Cardiac fibroblast (primary cell): ENCODE results near the gene RMC1.

Source experiments
- DNase-seq, 2 donors: peaks; one replicate each; pipeline versions ENCODE4 v3.0.0 to v3.0.0-alpha.2; 2010; ENCODE audit warnings: low read depth in 2 of 2
- H3K4me3 ChIP-seq, 2 donors: replicated peaks in 1 of 2; 1 replicate in 1 of 2; 2 replicates in 1 of 2; pipeline ENCODE4 v1.5.1; 2011; ENCODE audit warnings: low read depth in 2 of 2, low read length in 2 of 2, mild to moderate bottlenecking in 2 of 2, moderate library complexity in 1 of 2
- TF ChIP-seq, protein P1 (sequence below): IDR thresholded peaks from one replicate; pipeline ENCODE4 v1.5.1; 2011; ENCODE audit warnings: low read depth, mild to moderate bottlenecking, low read length, inconsistent platforms

Gene RMC1

DNA sequence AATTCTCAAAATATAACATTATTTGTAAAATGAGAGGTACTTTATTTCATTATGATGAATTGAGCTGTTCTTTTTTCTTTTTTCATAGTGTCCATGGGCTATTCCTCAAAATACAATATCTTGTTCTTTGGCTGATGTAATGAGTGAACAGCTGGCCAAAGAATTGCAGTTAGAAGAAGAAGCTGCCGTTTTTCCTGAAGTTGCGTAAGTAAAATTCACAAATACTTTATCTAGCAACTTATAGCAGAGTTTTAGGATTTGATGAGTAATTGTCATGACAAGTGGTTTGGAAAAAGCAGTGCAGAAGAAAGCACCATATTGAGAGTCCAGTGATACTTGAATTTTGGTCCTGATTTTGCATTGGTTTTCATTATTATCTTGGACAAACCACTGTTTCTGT is 40.4 kb upstream of the RMC1 start:
- H3K4me3 ChIP-seq = no peak overlapping the region
- peak in 1 of 2 donors; percentile 54 for DNase-seq
- TF ChIP-seq, protein P1, sequence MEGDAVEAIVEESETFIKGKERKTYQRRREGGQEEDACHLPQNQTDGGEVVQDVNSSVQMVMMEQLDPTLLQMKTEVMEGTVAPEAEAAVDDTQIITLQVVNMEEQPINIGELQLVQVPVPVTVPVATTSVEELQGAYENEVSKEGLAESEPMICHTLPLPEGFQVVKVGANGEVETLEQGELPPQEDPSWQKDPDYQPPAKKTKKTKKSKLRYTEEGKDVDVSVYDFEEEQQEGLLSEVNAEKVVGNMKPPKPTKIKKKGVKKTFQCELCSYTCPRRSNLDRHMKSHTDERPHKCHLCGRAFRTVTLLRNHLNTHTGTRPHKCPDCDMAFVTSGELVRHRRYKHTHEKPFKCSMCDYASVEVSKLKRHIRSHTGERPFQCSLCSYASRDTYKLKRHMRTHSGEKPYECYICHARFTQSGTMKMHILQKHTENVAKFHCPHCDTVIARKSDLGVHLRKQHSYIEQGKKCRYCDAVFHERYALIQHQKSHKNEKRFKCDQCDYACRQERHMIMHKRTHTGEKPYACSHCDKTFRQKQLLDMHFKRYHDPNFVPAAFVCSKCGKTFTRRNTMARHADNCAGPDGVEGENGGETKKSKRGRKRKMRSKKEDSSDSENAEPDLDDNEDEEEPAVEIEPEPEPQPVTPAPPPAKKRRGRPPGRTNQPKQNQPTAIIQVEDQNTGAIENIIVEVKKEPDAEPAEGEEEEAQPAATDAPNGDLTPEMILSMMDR = no peak

DNA sequence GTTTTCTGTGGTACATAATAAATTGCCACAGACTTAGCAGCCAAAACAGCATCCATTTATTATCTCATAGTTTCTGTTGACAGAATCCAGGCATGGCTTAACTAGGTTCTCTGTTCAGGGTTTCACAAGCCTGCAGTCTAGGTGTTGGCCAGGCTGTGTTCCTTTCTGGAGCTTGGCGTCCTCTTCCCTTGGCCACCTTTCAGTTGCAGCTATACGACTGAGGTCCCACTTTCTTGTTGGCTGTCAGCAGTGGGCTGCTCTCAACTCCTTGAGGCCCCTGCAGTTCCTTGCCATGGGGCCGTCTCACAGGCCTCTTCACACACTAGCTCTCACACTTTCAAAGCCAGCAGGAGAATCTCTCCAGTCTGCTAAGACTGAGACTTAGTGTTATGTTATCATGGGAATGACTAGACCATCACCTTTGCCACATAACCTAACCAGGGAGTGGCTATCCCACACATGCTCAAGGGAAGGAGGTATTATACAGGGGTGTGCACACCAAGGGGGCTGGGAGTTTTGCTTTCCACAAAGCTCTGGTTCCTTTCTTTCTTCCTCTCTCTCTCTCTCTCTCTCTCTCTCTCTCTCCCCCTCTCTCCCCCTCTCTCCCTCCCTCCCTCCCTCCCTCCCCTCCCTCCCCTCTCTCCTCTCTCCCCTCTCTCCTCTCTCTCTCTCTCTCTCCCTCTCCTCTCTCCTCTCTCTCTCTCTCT is 34.4 kb upstream of the RMC1 start:
- no peak for DNase-seq
- TF ChIP-seq, protein P1 = no peak
- H3K4me3 ChIP-seq = no peak overlapping the region

DNA sequence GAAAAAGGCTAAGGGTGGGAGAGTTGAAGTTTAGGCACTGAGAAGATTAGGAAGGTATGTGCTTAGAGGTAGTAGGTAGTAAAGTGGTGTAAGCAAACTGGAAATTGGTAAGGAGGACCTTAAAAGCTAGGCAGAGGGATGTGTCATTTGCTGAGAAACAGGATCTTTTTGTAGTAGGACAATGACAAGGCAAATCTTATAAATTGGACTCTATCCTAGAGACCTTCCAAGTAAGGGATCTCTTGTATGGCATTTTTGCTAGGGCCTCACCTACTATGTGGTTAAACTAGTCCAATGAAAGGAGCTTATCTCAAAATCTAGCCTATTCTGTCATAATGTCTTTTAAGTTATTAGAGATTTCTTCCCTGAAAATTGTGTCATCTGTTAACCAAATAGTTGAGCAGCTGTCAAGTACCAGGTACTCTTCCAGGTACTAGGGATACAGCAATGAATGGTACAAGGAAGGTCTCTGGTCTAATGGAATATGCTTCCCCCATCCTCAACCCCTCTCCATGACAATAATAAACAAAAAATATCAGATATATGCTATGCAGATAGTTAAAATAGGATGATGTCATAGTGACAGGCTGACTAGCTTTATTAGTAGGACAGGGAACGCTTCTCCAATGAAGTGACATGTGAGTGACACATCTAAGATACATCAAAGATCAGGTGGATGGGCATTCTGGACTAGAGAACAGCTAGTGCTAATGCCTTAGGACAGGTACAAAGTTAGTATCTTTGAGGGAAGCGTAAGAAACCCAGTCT is 32.5 kb upstream of the RMC1 start:
- H3K4me3 ChIP-seq = no peak overlapping the region
- no peak for DNase-seq
- TF ChIP-seq, protein P1 = no peak

DNA sequence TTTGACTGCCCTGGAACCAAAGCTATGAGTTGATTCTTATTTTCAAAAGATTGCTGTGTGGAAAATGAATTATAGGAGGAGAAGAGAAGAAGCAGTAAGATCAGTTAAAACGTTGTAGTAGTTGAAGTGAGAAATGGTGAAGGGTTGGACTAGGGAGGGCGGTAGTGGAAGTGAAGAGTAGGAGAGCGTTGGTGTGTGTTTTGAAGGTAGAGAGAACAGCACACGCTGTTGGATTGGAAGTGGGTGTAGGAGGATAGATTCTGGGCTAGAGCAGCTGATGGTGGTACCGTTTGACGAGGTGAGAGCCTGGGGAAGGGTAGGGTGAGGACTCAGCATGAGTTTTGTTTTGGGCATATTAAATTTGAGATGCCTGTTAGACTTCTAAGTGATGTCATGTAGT is 31.8 kb upstream of the RMC1 start:
- no peak overlapping the region for H3K4me3 ChIP-seq
- TF ChIP-seq, protein P1 = no peak
- DNase-seq = no peak

DNA sequence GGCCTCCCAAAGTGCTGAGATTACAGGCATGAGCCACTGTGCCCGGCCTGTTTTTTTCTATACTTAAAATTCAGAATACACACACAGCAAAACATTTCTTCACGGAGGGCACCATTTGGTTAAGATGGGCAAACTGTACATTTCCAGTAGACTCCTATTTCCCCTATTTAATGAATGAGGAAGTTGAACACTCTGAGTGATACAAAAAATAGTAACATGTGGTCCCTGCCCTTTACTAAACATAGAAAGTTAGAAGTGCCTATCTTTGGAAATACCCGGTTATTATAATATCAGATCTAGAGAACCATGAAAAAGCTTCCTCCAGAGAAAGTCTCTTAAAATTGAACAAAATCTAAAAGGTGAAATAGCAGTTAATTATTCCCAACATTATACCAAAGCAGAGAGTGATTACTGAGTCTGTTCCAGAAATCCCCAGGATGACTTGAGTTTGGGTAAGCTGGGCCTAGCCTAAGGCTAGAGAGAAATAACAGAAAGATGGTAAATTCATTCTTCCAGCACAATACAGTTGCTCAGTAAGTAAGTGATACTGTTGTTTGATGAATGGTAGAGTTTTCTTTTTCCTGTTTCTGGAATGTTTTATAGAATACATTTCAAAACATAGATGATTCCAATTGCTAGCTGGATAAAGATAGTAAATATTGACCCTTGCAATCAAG is 23.3 kb upstream of the RMC1 start:
- TF ChIP-seq, protein P1 = no peak
- no peak overlapping the region for H3K4me3 ChIP-seq
- no peak for DNase-seq

DNA sequence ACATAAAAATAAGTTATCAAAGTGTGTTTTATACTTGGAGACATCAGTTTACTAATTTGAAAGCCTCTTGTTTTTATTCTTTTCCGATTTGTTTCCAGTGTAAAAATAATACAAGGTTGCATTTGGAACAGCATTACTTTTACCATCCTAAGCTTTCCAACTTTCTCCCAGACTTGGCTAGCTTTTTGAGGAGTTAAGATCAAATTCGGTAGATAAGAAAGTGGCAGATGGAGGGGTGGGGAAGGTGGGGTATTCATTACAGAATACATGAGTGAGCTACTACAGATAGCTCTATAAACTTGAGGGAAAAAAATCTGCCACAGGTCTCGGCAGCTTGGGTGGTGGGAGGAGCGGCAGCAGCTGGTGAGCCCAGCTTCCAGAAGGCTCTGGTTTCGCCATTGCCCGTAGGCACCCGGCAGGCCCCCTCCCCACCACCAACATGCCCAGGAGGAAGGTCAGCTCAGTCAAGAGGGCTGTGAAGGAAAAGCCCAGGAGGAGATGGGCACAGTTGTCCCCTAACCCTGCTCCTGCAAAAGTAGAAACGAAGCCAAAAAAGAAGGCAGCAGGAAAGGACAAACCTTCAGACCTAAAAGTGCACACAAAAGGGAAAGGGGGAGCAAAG is 18.6 kb upstream of the RMC1 start:
- TF ChIP-seq, protein P1 = no peak
- no peak for DNase-seq
- H3K4me3 ChIP-seq = no peak overlapping the region
